ENCODE data around the gene GABRA4. TPM values are rescaled to one million over a fixed set of nuclear protein-coding genes. Genes with fewer than 3 reads are reported as not detected.

The GABRA4 gene
- total and polyA plus RNA-seq, 10 donors: under 0.01 to 0.10 (median 0.04) TPM; not detected in 6

DNA sequence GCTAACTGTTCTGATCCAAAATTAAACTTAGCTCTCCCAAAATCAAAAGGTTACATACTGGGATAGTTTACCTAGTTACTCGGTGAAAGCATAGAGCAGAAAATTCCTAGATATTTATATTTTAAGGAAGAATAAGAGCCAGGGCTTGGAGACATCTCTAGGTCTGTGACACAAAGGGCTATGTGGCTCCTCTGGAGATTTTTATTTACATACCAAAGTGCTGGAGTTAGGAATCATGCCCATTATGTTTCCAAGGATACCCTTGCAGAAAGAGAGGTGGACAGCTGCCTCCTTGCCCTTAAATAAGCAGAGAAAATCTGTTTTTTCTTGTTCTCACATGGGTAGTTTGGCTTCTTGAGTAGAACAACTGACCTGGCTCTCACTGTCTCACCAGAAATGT lies 93.3 kb downstream of the GABRA4 start:
- DNase-seq: no peak
- TF ChIP-seq POLR2AphosphoS5 (IDR thresholded peaks at IDR 0.05) (no peak), POLR2A (IDR thresholded peaks at IDR 0.05) (no peak)
- TF ChIP-seq, protein P1, sequence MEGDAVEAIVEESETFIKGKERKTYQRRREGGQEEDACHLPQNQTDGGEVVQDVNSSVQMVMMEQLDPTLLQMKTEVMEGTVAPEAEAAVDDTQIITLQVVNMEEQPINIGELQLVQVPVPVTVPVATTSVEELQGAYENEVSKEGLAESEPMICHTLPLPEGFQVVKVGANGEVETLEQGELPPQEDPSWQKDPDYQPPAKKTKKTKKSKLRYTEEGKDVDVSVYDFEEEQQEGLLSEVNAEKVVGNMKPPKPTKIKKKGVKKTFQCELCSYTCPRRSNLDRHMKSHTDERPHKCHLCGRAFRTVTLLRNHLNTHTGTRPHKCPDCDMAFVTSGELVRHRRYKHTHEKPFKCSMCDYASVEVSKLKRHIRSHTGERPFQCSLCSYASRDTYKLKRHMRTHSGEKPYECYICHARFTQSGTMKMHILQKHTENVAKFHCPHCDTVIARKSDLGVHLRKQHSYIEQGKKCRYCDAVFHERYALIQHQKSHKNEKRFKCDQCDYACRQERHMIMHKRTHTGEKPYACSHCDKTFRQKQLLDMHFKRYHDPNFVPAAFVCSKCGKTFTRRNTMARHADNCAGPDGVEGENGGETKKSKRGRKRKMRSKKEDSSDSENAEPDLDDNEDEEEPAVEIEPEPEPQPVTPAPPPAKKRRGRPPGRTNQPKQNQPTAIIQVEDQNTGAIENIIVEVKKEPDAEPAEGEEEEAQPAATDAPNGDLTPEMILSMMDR (IDR thresholded peaks at IDR 0.05 in 8 of 11, conservative IDR thresholded peaks at IDR 0.05 in 3 of 11): no peak
- no peak overlapping the region for H3K4me3 ChIP-seq
- WGBS, 5 donors: 66 to 85% (median 78%) methylated on average over 1 of the region's 1 CpG
- no peak overlapping the region for H3K27ac ChIP-seq
- no peaks in the 10 kb centered on the region for H3K9me3 ChIP-seq
- H3K27me3 ChIP-seq (replicated peaks in 1 of 7): no peaks in the 10 kb centered on the region
- intact Hi-C loops (cut with DNase I; ENCODE audit: low total_unique reads): no loop called here
- H3K36me3 ChIP-seq: no peaks in the 10 kb centered on the region
- no peaks in the 10 kb centered on the region for H3K4me1 ChIP-seq

DNA sequence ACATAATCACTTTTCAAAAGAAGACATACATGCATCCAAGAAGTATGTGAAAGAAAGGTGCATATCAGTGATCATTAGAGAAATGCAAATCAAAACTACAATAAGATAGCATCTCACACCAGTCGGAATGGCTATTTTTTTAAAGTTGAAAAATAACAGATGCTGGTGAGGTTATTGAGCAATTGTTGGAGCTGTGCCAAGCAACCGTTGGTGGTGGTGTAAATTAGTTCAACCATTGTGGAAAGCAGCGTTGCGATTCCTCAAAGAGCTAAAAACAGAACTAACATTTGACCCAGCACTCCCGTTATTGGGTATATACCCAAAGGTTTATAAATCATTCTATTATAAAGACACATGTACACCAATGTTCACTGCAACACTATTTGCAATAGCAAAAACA lies 98.6 kb downstream of the GABRA4 start:
- no peaks in the 10 kb centered on the region for H3K36me3 ChIP-seq
- H3K9me3 ChIP-seq: peaks cover 0 to 8% (median 0%) of the 10 kb centered on the region in 8 donors
- no peaks in the 10 kb centered on the region for H3K27me3 ChIP-seq (replicated peaks in 1 of 7)
- intact Hi-C loops (cut with DNase I; ENCODE audit: low total_unique reads): no loop called here
- 20 to 49% (median 25%) methylated on average over 5 of the region's 5 CpGs for WGBS, 5 donors
- DNase-seq: no peak
- TF ChIP-seq POLR2A (IDR thresholded peaks at IDR 0.05) (no peak), POLR2AphosphoS5 (IDR thresholded peaks at IDR 0.05) (no peak)
- TF ChIP-seq, protein P1 (IDR thresholded peaks at IDR 0.05 in 8 of 11, conservative IDR thresholded peaks at IDR 0.05 in 3 of 11): no peak
- no peak overlapping the region for H3K4me3 ChIP-seq
- no peak overlapping the region for H3K27ac ChIP-seq
- H3K4me1 ChIP-seq: no peaks in the 10 kb centered on the region

DNA sequence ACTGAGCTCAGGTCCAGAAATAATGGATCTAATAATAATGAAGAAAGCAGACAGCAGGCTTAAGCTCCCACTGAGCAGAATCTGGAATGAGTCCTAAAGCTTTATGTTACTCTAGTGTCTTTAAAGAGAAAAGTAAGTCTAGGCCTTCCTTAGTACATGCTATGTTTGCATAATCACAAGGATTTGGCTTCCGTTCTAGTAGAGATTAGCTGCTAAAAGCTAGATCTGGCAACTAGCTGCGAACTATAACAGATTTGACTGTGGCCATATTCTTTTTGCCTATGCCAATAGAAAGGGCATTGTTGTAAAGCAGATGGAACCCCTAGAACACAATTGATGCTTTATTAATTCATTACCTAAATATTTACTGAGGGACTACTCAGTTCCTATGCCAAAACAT lies 103.3 kb downstream of the GABRA4 start:
- Histone ChIP-seq H3K27ac (no peak overlapping the region), H3K27me3 (replicated peaks in 1 of 7) (no peaks in the 10 kb centered on the region), H3K36me3 (no peaks in the 10 kb centered on the region), H3K4me3 (no peak overlapping the region), H3K4me1 (no peaks in the 10 kb centered on the region), H3K9me3 (peaks cover 0 to 8% (median 0%) of the 10 kb centered on the region in 8 donors)
- TF ChIP-seq POLR2A (IDR thresholded peaks at IDR 0.05) (no peak), POLR2AphosphoS5 (IDR thresholded peaks at IDR 0.05) (no peak)
- TF ChIP-seq, protein P1 (IDR thresholded peaks at IDR 0.05 in 8 of 11, conservative IDR thresholded peaks at IDR 0.05 in 3 of 11): no peak
- intact Hi-C loops (cut with DNase I; ENCODE audit: low total_unique reads): no loop called here
- DNase-seq: no peak
- 83 to 91% (median 88%) methylated on average over 2 of the region's 2 CpGs for WGBS, 5 donors

DNA sequence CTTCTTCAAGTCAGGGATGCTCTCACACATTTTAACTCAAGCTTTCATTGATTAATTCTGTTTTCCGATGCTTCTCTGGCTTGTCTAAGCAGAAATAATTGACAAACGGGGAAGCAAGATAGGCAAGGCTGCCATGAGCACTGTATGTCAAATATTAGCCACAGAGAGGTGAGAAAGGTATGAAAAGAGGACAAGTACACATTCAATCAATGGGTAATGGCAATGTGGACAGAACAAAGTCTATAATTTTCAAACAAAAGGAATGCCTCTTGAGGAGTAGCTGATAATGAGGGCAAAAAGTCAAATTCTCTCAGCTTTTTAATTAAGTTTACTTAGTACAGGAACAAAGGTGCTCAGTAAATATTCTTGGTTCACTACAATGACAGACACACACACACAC lies 104.0 kb downstream of the GABRA4 start:
- H3K36me3 ChIP-seq: no peaks in the 10 kb centered on the region
- H3K9me3 ChIP-seq: peaks cover 0 to 8% (median 0%) of the 10 kb centered on the region in 8 donors
- H3K27ac ChIP-seq: no peak overlapping the region
- WGBS, 5 donors: 62 to 78% (median 66%) methylated on average over 2 of the region's 2 CpGs
- no peaks in the 10 kb centered on the region for H3K27me3 ChIP-seq (replicated peaks in 1 of 7)
- no peak overlapping the region for H3K4me3 ChIP-seq
- DNase-seq: no peak
- intact Hi-C loops (cut with DNase I; ENCODE audit: low total_unique reads): no loop called here
- TF ChIP-seq, protein P1 (IDR thresholded peaks at IDR 0.05 in 8 of 11, conservative IDR thresholded peaks at IDR 0.05 in 3 of 11): no peak
- TF ChIP-seq POLR2AphosphoS5 (IDR thresholded peaks at IDR 0.05) (no peak), POLR2A (IDR thresholded peaks at IDR 0.05) (no peak)
- H3K4me1 ChIP-seq: no peaks in the 10 kb centered on the region
